B cell (primary cell): ENCODE measurements around the gene PLCB1.
"Not testable (repeated sequence)": the region's sequence is repeated elsewhere in the genome, so short reads cannot be mapped to it uniquely, and the experiment has no call there.

ENCODE experiments used
- EZH2 ChIP-seq: IDR thresholded peaks from 2 replicates; pipeline ENCODE4 v1.6.1; 2012; ENCODE audit warnings: borderline replicate concordance, low read depth, mild to moderate bottlenecking, moderate library complexity, low read length; ENCODE audit not compliant: insufficient read depth, poor library complexity, severe bottlenecking
- TF ChIP-seq, protein P1 (sequence below): fragments of 200-600 bp; IDR thresholded peaks from one replicate; pipeline ENCODE4 v1.8.0; 2022; ENCODE audit warnings: antibody characterized with exemption, mild to moderate bottlenecking

DNA sequence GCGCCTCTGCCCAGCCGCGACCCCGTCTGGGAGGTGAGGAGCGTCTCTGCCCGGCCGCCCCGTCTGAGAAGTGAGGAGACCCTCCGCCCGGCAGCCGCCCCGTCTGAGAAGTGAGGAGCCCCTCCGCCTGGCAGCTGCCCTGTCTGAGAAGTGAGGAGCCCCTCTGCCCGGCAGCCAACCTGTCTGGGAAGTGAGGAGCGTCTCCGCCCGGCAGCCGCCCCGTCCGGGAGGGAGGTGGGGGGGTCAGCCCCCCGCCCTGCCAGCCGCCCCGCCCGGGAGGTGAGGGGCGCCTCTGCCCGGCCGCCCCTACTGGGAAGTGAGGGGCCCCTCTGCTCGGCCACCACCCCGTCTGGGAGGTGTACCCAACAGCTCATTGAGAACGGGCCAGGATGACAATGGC, 512.4 kb downstream of the PLCB1 start:
- TF ChIP-seq, protein P1, sequence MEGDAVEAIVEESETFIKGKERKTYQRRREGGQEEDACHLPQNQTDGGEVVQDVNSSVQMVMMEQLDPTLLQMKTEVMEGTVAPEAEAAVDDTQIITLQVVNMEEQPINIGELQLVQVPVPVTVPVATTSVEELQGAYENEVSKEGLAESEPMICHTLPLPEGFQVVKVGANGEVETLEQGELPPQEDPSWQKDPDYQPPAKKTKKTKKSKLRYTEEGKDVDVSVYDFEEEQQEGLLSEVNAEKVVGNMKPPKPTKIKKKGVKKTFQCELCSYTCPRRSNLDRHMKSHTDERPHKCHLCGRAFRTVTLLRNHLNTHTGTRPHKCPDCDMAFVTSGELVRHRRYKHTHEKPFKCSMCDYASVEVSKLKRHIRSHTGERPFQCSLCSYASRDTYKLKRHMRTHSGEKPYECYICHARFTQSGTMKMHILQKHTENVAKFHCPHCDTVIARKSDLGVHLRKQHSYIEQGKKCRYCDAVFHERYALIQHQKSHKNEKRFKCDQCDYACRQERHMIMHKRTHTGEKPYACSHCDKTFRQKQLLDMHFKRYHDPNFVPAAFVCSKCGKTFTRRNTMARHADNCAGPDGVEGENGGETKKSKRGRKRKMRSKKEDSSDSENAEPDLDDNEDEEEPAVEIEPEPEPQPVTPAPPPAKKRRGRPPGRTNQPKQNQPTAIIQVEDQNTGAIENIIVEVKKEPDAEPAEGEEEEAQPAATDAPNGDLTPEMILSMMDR = not testable (repeated sequence)
- TF ChIP-seq EZH2 = not testable (repeated sequence)
